ENCODE results near the gene GRWD1. TPM values are rescaled to one million over a fixed set of nuclear protein-coding genes. Genes with fewer than 3 reads are reported as not detected.
A peak's percentile ranks its signal among the peaks of the same experiment; 100 is the strongest.

GRWD1 gene
- total and polyA plus RNA-seq, 10 of the 15 experiments (the other 5 are each of a cell fraction or from before 2014, with no cell fraction given), result 1.4 to 103 (median 30.7) TPM

DNA sequence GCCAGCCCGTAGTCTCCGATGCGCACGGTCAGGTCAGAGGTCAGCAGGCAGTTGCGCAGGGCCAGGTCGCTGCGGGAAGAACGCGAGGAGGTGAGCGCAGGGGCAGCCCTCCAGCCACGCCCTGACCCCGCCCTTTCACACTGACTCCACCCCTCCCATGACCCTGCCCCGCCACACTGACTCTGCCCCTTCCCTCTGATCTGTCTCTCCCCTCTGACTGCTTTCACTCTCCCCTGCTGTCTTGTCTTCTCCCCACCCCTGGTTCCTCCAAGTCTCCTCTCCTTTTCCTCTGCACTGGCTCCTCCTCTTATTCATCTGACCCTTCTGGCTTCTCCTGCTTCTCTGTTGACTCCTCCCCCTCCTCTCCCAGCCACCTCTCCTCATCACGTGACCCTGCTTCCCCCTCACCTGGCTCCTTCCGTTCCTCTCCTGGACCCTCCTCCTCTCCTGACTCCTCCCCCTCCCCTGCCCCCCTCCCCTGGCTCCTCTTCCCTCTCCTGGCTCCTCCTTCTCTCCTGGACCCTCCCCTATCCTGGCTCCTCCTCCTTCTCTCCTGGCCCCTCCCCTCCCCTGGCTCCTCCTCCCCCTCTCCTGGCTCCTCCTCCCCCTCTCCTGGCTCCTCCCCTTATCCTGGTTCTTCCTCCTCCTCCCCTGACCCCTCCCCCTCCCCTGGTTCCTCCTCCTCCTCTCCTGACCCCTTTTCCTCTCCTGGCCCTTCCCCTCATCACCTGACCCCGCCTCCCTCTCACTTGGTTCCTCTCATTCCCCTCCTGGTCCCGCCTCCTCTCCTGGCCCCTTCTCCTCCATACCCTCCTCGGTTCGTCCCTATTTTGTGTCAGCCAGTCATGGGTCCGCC, 55.9 kb downstream of the GRWD1 start (continued):
- TF ChIP-seq, protein P1, sequence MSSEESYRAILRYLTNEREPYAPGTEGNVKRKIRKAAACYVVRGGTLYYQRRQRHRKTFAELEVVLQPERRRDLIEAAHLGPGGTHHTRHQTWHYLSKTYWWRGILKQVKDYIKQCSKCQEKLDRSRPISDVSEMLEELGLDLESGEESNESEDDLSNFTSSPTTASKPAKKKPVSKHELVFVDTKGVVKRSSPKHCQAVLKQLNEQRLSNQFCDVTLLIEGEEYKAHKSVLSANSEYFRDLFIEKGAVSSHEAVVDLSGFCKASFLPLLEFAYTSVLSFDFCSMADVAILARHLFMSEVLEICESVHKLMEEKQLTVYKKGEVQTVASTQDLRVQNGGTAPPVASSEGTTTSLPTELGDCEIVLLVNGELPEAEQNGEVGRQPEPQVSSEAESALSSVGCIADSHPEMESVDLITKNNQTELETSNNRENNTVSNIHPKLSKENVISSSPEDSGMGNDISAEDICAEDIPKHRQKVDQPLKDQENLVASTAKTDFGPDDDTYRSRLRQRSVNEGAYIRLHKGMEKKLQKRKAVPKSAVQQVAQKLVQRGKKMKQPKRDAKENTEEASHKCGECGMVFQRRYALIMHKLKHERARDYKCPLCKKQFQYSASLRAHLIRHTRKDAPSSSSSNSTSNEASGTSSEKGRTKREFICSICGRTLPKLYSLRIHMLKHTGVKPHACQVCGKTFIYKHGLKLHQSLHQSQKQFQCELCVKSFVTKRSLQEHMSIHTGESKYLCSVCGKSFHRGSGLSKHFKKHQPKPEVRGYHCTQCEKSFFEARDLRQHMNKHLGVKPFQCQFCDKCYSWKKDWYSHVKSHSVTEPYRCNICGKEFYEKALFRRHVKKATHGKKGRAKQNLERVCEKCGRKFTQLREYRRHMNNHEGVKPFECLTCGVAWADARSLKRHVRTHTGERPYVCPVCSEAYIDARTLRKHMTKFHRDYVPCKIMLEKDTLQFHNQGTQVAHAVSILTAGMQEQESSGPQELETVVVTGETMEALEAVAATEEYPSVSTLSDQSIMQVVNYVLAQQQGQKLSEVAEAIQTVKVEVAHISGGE (CRISPR knock-in tag; IDR thresholded peaks at IDR 0.05), result no peak
- TF ChIP-seq MEF2B (IDR thresholded peaks at IDR 0.05; ENCODE audit: partially characterized antibody, poor library complexity, severe bottlenecking), result peak; percentile 10
- no peak for TF ChIP-seq CEBPB (IDR thresholded peaks at IDR 0.05; ENCODE audit: borderline replicate concordance in 1 of 2, low read depth in 2 of 2, low read length in 2 of 2)
- TF ChIP-seq, protein P2, sequence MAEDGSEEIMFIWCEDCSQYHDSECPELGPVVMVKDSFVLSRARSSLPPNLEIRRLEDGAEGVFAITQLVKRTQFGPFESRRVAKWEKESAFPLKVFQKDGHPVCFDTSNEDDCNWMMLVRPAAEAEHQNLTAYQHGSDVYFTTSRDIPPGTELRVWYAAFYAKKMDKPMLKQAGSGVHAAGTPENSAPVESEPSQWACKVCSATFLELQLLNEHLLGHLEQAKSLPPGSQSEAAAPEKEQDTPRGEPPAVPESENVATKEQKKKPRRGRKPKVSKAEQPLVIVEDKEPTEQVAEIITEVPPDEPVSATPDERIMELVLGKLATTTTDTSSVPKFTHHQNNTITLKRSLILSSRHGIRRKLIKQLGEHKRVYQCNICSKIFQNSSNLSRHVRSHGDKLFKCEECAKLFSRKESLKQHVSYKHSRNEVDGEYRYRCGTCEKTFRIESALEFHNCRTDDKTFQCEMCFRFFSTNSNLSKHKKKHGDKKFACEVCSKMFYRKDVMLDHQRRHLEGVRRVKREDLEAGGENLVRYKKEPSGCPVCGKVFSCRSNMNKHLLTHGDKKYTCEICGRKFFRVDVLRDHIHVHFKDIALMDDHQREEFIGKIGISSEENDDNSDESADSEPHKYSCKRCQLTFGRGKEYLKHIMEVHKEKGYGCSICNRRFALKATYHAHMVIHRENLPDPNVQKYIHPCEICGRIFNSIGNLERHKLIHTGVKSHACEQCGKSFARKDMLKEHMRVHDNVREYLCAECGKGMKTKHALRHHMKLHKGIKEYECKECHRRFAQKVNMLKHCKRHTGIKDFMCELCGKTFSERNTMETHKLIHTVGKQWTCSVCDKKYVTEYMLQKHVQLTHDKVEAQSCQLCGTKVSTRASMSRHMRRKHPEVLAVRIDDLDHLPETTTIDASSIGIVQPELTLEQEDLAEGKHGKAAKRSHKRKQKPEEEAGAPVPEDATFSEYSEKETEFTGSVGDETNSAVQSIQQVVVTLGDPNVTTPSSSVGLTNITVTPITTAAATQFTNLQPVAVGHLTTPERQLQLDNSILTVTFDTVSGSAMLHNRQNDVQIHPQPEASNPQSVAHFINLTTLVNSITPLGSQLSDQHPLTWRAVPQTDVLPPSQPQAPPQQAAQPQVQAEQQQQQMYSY (CRISPR knock-in tag; IDR thresholded peaks at IDR 0.05), result no peak
- TF ChIP-seq TCF3 (IDR thresholded peaks at IDR 0.05; ENCODE audit: borderline replicate concordance, insufficient read depth, low read depth, low read length), result no peak
- TF ChIP-seq SMARCA5 (IDR thresholded peaks at IDR 0.05), result no peak
- TF ChIP-seq, protein P3, sequence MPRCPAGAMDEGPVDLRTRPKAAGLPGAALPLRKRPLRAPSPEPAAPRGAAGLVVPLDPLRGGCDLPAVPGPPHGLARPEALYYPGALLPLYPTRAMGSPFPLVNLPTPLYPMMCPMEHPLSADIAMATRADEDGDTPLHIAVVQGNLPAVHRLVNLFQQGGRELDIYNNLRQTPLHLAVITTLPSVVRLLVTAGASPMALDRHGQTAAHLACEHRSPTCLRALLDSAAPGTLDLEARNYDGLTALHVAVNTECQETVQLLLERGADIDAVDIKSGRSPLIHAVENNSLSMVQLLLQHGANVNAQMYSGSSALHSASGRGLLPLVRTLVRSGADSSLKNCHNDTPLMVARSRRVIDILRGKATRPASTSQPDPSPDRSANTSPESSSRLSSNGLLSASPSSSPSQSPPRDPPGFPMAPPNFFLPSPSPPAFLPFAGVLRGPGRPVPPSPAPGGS (IDR thresholded peaks at IDR 0.05; ENCODE audit: borderline replicate concordance, insufficient read depth, low read depth, low read length, poor library complexity, severe bottlenecking), result no peak
- no peak for TF ChIP-seq NFYA (IDR thresholded peaks at IDR 0.05; ENCODE audit: borderline replicate concordance, low read depth, low read length)
- no peak for TF ChIP-seq BRCA1 (IDR thresholded peaks at IDR 0.05; ENCODE audit: low read depth, low read length)
- TF ChIP-seq STAT1 (conservative IDR thresholded peaks at IDR 0.05), result no peak

Data from GM12878 (cell line).